SJCRH30 (cell line): ENCODE measurements around the gene ORC4. TPM values are rescaled to one million over a fixed set of nuclear protein-coding genes. Genes with fewer than 3 reads are reported as not detected.

Experiments used
- DNase-seq, 2 experiments: peaks; one replicate each; pipeline ENCODE4 v3.0.0-alpha.2; 2015 to 2020
- H3K27ac ChIP-seq: fragments of 250-450 bp; sonication (Bioruptor Pico); 2 replicates; pipeline ENCODE4 v1.5.1; 2020; ENCODE audit warnings: mild to moderate bottlenecking, moderate library complexity
- H3K27me3 ChIP-seq: fragments of 250-450 bp; sonication (Bioruptor Pico); 2 replicates; pipeline ENCODE4 v1.5.1; 2020; ENCODE audit warnings: mild to moderate bottlenecking, moderate library complexity
- H3K36me3 ChIP-seq: fragments of 250-450 bp; sonication (Bioruptor Pico); 2 replicates; pipeline ENCODE4 v1.5.1; 2020; ENCODE audit warnings: mild to moderate bottlenecking, moderate library complexity
- H3K4me1 ChIP-seq: fragments of 250-450 bp; sonication (Bioruptor Pico); 2 replicates; pipeline ENCODE4 v1.5.1; 2020; ENCODE audit warnings: mild to moderate bottlenecking, moderate library complexity
- H3K4me3 ChIP-seq: fragments of 250-450 bp; sonication (Bioruptor Pico); 2 replicates; pipeline ENCODE4 v1.5.1; 2020; ENCODE audit warnings: mild to moderate bottlenecking, moderate library complexity
- H3K9me3 ChIP-seq: fragments of 250-450 bp; sonication (Bioruptor Pico); replicated peaks from 2 replicates; pipeline ENCODE4 v1.5.1; 2020; ENCODE audit warnings: mild to moderate bottlenecking, moderate library complexity
- total RNA-seq: library from RNA; depleted of rRNA; stranded (reverse); fragments of >200 nt; shearing (Covaris generic); gene quantifications from 2 replicates; pipeline ENCODE4 v1.2.3, GENCODE V29; 2014; rRNA removed

ORC4 gene
- total RNA-seq, 1 experiment from 2014 or later, result 108 TPM

DNA sequence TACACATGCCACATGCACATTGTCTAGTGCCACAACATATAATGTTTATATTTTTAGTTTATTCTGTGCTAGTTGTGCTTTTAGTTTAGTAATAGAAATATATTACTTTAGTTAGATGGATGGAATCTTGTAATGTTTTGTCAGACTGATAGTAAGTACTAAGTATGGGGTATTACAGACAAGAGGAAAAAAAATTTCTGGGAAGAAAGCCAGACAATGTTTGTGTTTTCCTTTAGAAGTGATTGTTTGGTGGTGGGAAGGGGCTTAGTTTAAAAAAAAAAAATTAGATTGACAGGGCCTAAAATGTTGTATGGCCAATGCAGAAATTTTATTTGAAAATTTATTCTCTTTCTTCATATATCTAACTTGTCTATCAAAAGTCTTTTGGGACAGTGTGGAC is 137.9 kb downstream of the ORC4 start:
- H3K4me1 ChIP-seq, result no peaks in the 10 kb centered on the region; the same call in 1 of the 2 replicates
- H3K9me3 ChIP-seq, result no peaks in the 10 kb centered on the region
- H3K27ac ChIP-seq, result no peak overlapping the region
- H3K4me3 ChIP-seq, result no peak overlapping the region
- no peaks in the 10 kb centered on the region for H3K36me3 ChIP-seq
- H3K27me3 ChIP-seq, result no peaks in the 10 kb centered on the region
- no peak for DNase-seq

Other genes starting within 250 kb of the ORC4 start
- gene ACVR2A, start 175.7 kb downstream of the ORC4 start, total RNA-seq, result 23.8 and 27.0 TPM in 2 replicates
- gene MBD5, start 354 bp upstream of the ORC4 start, total RNA-seq, result 15.6 and 18.0 TPM in 2 replicates